CD4-positive, alpha-beta T cell treated with Interleukin-17A for 1 hour (primary cell): Measurements from ENCODE around the gene PCDH9.
"Not testable (repeated sequence)": the region's sequence is repeated elsewhere in the genome, so short reads cannot be mapped to it uniquely, and the experiment has no call there.

Source experiments
- DNase-seq: peaks from one replicate; pipeline ENCODE4 v3.0.0-alpha.2; 2020

PCDH9 gene

DNA sequence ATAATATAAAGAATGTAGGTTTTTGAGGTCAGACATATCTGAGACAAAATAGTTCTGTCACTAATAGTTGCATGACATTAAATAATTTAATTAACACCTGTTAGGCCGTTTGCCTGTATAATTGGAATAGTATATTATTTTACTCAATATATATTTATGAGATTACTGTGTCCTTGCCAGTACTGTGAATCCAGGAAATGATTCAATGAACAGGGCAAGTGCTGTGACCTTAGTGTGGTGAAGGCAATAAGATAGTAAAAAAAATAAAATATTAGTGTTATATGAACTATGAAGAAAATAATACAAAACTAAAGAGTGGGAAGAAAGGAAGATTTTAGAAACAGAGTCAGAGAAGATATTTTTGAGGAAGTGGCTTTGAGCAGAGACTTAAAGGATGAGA lies 403.7 kb downstream of the PCDH9 start:
- no peak for DNase-seq

DNA sequence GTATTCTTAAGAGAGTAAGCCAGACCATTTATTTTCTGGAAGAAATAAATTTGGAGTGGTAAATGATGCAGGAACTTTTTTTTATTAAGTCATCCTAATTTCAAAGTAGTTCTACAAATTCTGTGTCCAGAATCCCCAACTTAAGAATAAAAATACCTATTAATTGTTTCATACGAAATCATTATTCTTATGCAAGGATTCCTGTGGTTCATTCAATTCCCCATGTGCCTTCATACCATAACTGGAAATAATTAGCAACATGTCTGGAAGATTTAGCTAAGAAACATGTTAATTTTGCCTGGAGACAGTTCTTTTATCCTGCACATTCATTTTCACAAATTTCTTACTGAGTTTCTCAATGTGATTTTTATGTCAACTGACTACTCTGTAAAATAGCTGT lies 408.6 kb downstream of the PCDH9 start:
- no peak for DNase-seq

GRCh38 chr13:66811455-66811854 lies 418.7 kb downstream of the PCDH9 start:
- DNase-seq = no peak

DNA sequence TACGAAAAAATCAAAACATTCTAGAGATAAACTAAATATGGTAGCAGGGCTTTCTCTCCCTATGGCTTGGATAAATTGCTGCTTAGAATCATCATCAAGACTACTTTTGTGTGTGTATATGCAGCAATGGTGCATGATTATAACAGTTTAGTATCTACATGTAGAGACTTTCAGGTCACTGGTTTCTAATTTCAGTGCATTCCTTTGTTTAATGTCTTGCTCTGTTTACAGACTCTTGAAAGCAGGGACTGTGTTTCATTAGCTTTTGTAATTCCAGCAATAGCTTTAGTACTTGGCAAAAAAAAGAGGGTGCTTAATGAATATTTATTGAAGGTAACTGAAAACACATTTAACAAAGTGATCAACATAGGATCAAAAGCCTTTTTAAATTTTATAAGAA lies 420.7 kb downstream of the PCDH9 start:
- no peak for DNase-seq

GRCh38 chr13:66807251-66807650 lies 422.9 kb downstream of the PCDH9 start:
- no peak for DNase-seq

DNA sequence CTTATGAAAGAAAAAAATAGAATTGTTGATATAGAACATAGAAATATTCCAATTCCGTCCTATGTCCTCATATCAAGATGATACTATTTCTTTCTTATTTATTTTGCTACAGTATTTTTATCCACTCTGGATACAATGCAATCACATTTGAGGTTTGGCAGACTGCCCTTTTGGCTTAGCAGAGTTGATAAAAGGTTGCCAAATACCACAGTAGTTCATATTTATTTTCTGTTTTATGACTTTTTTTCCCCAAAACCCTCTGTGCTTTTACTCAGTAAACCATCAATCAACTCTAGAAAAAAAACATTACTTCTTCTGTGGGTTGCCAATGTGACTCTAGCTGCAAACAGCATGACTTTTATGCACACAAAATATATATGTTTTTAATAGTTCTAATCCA lies 424.5 kb downstream of the PCDH9 start:
- DNase-seq = no peak

- DNase-seq = no peak
Measured at GRCh38 chr13:66803808-66804456, 426.2 kb downstream of the PCDH9 start.

- DNase-seq = no peak
Measured at GRCh38 chr13:66803013-66803807, 426.9 kb downstream of the PCDH9 start.

DNA sequence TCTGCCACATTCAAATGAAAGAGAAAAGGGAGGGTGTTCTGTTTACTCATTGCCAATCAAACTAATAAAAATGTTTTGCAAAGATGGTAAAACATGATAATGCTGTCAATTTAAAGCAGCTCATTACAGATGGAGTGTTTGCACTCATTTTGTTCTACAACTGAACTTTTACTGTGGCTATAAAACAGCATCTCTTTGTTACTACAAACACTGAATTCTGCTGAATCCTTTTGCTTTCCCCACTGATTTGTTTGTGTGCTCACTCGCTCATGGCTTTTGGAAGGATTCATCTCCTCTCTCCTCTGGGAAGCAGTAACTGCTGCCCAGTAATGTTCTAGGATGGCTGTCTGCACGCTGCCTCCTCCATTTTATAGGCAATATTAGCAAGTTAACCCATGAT lies 434.5 kb downstream of the PCDH9 start:
- DNase-seq = no peak

DNA sequence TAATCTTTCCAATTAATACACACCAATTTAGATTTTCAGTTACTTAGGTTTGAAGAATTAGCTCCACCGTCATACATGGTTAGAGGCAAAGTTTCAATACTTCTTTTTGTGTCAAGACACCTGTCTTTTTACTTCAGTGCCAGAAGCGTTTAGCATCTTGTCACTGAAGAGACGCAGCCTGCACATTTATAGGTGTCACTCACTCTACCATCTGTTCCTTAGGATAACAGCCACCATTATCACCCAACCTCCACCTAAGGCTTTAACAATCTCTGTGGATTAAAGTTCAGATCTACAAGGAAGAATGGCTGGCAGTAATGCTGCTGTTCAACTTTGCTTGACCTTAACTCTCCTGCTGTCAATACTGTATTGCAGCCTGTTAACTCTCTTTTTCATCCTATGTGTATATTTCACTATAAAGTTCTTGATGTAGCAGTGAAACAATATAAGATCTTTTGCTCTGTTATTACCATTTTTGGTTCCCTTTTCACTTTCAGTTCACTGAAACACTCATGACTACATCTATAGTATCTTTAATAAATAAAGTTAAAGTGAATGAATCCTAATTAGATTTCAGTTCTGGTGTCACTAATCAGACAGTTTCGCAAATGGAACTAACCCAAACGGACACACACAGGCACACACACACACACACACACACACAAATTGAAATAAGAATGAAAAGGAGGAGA lies 435.6 kb downstream of the PCDH9 start:
- DNase-seq = no peak

GRCh38 chr13:66790861-66791260 lies 439.3 kb downstream of the PCDH9 start:
- no peak for DNase-seq

GRCh38 chr13:66781241-66781640 lies 448.9 kb downstream of the PCDH9 start:
- DNase-seq = no peak

GRCh38 chr13:66780814-66781213 lies 449.3 kb downstream of the PCDH9 start:
- DNase-seq = no peak

GRCh38 chr13:66778461-66778860 lies 451.7 kb downstream of the PCDH9 start:
- DNase-seq = no peak

GRCh38 chr13:66775196-66775595 lies 454.9 kb downstream of the PCDH9 start:
- DNase-seq = no peak

DNA sequence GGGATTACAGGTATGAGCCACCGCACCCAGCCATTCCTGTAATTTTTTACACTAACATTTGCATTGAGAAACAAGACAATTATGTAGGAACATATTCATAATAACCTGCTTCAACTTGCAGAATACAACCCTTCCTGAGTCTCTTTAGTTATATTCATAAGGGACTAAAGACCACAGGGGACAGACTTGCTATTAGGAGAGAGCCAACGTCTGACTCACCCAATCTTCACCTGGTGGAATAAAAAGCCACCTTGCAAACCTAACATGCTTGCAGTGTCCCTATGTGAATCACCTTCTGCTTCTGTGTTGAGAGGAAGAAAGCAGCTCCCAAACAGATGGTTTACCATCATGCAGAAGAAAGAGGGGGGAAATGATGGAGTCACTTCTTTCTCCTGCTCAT lies 456.1 kb downstream of the PCDH9 start:
- no peak for DNase-seq

DNA sequence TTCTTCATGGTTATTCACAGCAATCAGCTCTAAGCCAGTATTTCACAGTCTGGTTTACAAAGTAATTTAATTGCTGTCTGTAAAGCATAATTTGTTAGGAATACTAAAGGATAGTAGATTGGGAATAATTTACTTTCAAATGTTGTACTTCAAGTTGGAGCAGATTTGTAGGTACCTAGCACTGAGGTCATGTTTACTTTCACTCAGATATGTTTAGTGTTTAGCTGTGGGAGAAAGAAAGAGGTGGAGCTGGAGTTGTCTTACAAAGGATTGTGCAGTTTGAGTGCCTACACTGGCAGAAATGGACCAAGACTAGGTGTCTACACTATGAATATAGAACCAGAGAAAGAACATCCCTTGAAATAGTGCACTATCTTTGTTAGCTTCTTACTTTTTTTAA lies 464.6 kb downstream of the PCDH9 start:
- no peak for DNase-seq

- DNase-seq = not testable (repeated sequence)
Measured at GRCh38 chr13:66760678-66761077, 469.5 kb downstream of the PCDH9 start.

DNA sequence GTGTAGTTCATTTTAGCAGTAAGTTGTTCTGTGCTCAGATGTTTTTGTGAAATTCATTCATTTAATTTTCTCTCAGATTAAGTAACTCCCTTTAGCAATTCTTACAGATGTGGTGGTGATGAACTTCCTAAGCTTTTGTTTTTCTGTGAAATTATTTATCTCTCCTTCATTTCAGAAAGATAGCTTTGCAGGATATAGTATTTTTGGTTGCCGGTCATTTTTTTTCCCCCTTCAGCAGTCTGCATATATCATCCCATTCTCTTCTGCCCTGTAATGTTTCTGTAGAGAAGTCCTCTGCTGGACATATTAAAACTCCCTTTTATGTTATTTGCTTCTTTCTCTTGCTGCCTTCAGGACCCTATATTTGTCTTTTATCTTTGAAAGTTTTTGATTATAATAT lies 470.2 kb downstream of the PCDH9 start:
- no peak for DNase-seq

DNA sequence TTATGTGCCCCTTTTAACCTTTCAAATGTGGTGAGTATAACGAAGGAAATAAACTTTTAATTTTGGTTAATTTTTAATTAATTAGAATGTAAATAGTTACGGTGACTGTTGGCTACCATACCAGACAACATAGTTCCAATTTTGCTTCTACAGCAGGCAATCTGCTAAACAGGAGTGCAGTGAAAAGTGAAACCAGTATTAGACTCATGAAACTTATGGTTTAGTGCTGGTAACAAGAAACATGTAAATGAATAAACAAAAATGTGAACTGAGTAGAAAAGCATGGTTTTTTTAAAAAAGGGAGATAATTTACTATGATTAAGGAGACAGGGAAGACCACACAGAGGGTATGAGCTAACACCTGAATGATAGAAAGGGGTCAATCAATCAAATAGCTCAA lies 478.4 kb downstream of the PCDH9 start:
- DNase-seq = no peak

GRCh38 chr13:66748712-66749111 lies 481.4 kb downstream of the PCDH9 start:
- DNase-seq = no peak

DNA sequence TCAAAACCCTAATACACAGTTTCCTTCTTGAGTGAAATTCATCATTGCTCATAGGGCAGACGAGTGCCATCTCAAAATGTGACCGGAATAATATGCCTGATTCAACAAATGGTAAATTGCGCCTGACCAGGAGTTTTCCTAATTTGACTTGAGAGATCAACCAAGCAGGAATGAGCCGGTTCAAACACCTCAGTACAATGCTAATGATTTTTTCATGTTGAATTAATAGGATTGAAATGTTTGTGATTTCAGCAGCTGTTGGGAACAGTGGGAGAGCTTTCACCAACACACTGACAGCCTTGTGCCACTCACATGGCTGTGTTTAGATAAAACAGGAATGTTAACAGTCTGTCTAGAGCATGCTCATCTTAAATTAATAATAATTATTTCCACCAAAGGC lies 484.8 kb downstream of the PCDH9 start:
- no peak for DNase-seq

- DNase-seq = no peak
Measured at GRCh38 chr13:66723576-66723975, 506.6 kb downstream of the PCDH9 start.

DNA sequence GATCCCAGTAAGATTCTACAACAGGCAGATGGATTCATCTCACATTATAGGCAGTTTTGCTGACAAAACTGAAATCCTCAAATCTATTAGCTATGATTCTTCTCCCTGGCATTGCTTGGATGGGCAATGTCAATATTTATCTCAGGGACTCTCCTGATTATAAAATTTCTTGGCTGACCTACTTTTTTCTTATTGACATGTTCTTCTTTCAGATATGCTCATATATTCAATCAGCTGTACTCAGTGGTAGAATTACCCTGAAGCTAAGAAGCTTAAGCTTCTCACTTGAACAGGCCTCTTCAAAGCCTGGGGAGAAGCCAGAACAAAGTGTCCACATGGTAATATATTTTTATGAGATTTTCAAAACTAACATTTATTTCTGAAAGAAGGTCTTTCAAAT lies 513.6 kb downstream of the PCDH9 start:
- no peak for DNase-seq
